AG09309 (cell line): ENCODE measurements around the gene ACSM2A.
"Not testable (repeated sequence)": the region's sequence is repeated elsewhere in the genome, so short reads cannot be mapped to it uniquely, and the experiment has no call there.

Experiments used
- DNase-seq: peaks from one replicate; pipeline ENCODE4 v3.0.0-alpha.2; 2010; ENCODE audit warnings: low read depth
- H3K4me3 ChIP-seq: 2 replicates; pipeline ENCODE4 v1.5.1; 2011; ENCODE audit warnings: mild to moderate bottlenecking, low read depth, low read length, moderate library complexity; ENCODE audit not compliant: control insufficient read depth
- TF ChIP-seq, protein P1 (sequence below): IDR thresholded peaks from 2 replicates; pipeline ENCODE4 v1.5.1; 2011; ENCODE audit warnings: mild to moderate bottlenecking, low read depth, low read length, inconsistent platforms; ENCODE audit not compliant: insufficient read depth, control insufficient read depth; ENCODE audit errors: missing control alignments

Gene ACSM2A

GRCh38 chr16:20415541-20415940 is 35.8 kb upstream of the ACSM2A start:
- H3K4me3 ChIP-seq, result no peak overlapping the region
- TF ChIP-seq, protein P1, sequence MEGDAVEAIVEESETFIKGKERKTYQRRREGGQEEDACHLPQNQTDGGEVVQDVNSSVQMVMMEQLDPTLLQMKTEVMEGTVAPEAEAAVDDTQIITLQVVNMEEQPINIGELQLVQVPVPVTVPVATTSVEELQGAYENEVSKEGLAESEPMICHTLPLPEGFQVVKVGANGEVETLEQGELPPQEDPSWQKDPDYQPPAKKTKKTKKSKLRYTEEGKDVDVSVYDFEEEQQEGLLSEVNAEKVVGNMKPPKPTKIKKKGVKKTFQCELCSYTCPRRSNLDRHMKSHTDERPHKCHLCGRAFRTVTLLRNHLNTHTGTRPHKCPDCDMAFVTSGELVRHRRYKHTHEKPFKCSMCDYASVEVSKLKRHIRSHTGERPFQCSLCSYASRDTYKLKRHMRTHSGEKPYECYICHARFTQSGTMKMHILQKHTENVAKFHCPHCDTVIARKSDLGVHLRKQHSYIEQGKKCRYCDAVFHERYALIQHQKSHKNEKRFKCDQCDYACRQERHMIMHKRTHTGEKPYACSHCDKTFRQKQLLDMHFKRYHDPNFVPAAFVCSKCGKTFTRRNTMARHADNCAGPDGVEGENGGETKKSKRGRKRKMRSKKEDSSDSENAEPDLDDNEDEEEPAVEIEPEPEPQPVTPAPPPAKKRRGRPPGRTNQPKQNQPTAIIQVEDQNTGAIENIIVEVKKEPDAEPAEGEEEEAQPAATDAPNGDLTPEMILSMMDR, result no peak
- no peak for DNase-seq

DNA sequence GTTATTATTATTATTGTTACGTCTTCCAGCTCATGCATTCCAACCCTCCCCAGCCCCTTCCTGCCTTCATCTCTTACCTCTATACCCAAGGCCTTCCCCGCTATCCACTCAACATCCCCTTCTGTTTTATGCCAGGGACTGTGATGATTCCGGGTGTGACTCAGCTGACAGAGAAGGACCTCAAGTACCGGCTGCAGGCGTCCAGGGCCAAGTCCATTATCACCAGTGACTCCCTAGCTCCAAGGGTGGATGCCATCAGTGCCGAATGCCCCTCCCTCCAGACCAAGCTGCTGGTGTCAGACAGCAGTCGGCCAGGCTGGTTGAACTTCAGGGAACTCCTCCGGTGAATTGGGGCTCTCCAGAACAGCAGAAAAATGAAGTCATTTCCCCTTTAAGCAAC is 32.2 kb upstream of the ACSM2A start:
- H3K4me3 ChIP-seq, DNase-seq: not testable (repeated sequence)

DNA sequence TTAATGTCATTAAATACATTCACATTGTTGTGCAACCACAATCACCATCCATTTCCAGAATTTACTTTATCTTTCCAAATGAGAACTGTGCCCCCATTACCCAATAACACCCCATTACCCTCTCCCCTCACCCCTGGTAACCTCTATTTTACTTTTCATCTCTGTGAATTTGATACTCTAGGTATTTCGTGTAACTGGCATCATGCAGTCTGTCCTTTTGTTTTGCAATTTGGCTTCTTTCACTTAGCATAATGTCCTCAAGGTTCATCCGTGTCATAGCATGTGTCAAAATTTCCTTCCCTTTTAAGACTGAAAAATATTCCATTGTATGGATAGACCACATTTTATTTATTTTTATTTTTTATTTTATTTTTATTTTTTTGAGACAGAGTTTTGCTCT is 29.6 kb upstream of the ACSM2A start:
- H3K4me3 ChIP-seq, DNase-seq: not testable (repeated sequence)

GRCh38 chr16:20423772-20424128 is 27.6 kb upstream of the ACSM2A start:
- H3K4me3 ChIP-seq, DNase-seq: not testable (repeated sequence)

DNA sequence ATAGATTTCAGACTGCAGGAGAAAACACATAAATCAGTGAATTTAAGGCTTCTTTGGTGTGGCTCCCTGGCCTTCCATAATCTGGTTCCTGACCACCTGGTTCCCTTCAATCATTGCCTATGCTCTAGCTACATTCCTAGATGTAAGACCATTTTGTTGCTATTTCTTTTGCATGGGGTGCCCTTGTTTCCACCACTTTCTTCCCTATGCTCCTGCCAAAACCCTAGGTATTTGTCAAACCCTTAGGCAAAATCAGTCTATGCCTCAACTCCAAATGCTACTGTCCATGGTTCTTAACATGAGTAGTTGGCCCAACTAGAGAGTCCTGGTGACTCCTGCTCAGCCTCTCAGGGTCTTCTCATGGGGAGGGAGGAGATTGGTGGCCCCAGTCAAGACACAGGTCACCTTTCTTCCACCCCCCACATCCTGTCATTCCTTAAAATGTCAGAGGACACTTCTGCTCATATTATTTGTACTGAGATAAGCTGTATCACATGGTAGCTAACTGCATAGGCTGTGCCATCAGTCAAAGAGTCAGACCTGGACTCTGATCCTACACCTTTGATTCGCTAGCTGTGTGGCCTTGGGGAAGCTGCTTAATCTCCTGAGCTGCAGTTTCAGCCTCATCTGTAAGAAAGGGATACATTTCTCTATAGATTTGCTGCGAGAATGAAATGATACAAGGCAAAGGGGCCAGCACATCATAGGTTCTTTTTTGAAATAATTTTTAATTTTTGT is 27.0 kb upstream of the ACSM2A start:
- TF ChIP-seq, protein P1, result no peak
- DNase-seq, result no peak
- no peak overlapping the region for H3K4me3 ChIP-seq

DNA sequence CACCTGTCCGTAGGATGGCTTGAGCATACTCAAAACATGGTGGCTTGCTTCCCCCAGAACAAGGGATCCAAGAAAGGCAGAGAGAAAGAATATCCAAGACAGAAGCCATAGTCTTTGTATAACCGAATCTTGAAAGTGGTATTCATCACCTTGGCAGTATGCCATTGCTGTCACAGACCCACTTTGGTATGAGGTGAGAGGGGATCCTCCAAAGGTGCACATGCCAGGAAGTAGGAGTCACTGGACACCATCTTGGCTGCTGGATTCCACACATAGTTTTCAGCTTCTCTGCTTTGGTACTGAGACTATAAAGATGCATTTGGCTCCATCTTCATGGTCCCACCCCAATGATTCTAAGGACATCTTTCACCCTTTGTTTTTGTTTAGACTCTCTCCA is 23.9 kb upstream of the ACSM2A start:
- DNase-seq, H3K4me3 ChIP-seq: not testable (repeated sequence)

- not testable (repeated sequence) for H3K4me3 ChIP-seq, DNase-seq
These were observed 21.8 kb upstream of the ACSM2A start for GRCh38 chr16:20429499-20429898.

GRCh38 chr16:20430480-20430879 is 20.8 kb upstream of the ACSM2A start:
- H3K4me3 ChIP-seq, DNase-seq: not testable (repeated sequence)

DNA sequence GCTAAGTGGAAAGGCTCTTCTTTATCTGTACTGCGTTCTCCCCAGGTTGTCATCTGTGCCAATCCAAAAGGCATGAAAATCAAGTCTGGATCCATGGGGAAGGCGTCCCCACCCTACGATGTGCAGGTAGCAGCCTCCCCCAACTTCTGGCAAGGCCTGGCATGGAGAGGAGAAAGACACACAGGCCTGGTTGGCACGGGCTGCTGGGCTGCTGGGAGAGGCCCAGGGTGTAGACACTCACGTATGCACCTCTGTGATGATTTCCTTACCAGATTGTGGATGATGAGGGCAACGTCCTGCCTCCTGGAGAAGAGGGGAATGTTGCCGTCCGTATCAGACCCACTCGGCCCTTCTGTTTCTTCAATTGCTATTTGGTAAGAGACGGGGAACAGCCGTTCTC is 20.4 kb upstream of the ACSM2A start:
- DNase-seq, result no peak
- TF ChIP-seq, protein P1, result no peak
- no peak overlapping the region for H3K4me3 ChIP-seq

DNA sequence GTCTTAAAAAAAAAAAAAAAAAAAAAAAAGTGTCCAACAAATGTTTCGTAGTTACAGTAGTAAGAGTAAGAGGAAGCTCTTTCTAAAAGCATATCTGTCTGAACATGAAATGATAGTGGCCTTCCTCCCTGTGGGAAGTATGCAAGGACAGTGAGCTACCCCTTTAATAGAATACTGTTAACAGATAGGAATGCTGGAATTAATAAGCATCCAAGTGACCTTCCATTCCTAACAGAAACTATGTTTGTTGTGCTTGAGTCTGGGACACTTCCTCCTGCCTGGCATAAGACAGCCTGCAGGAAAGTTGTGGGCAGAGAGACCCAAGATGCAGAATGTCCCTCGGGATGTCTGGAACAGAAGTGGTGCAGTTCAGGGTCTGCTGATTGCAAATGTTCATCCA is 12.4 kb upstream of the ACSM2A start:
- DNase-seq, H3K4me3 ChIP-seq: not testable (repeated sequence)

GRCh38 chr16:20439820-20440231 is 11.5 kb upstream of the ACSM2A start:
- DNase-seq, H3K4me3 ChIP-seq: not testable (repeated sequence)

GRCh38 chr16:20440731-20441130 is 10.6 kb upstream of the ACSM2A start:
- H3K4me3 ChIP-seq, DNase-seq: not testable (repeated sequence)
